ENCODE measurements around the gene RNFT2. TPM values are rescaled to one million over a fixed set of nuclear protein-coding genes. Genes with fewer than 3 reads are reported as not detected.

Gene RNFT2
- polyA plus RNA-seq, 1 donor from 2014 or later, result 20.6 TPM

GRCh38 chr12:116734156-116734768, 3.9 kb upstream of the RNFT2 start:
- Histone ChIP-seq H3K9me3 (ENCODE audit: low read length) (no peaks in the 10 kb centered on the region), H3K27ac (ENCODE audit: low read length) (no peak overlapping the region), H3K27me3 (ENCODE audit: insufficient read depth, low read depth, low read length) (no peaks in the 10 kb centered on the region), H3K4me2 (ENCODE audit: low read length) (no peak overlapping the region), H2AFZ (ENCODE audit: low read depth, low read length) (no peak overlapping the region), H3K9ac (ENCODE audit: low read length) (no peak overlapping the region), H3K4me3 (ENCODE audit: low read length) (no peak overlapping the region), H4K20me1 (ENCODE audit: insufficient read depth) (no peaks in the 10 kb centered on the region), H3F3A (ENCODE audit: insufficient read depth, low read length, poor library complexity, severe bottlenecking) (no peaks in the 10 kb centered on the region), H3K79me2 (replicated peaks; ENCODE audit: insufficient read depth, low read length) (peaks cover 22% of the 10 kb centered on the region), H3K9me2 (ENCODE audit: insufficient read depth, low read length) (no peaks in the 10 kb centered on the region), H3K36me3 (ENCODE audit: insufficient read depth, low read length) (no peaks in the 10 kb centered on the region)
- TF ChIP-seq, protein P1, sequence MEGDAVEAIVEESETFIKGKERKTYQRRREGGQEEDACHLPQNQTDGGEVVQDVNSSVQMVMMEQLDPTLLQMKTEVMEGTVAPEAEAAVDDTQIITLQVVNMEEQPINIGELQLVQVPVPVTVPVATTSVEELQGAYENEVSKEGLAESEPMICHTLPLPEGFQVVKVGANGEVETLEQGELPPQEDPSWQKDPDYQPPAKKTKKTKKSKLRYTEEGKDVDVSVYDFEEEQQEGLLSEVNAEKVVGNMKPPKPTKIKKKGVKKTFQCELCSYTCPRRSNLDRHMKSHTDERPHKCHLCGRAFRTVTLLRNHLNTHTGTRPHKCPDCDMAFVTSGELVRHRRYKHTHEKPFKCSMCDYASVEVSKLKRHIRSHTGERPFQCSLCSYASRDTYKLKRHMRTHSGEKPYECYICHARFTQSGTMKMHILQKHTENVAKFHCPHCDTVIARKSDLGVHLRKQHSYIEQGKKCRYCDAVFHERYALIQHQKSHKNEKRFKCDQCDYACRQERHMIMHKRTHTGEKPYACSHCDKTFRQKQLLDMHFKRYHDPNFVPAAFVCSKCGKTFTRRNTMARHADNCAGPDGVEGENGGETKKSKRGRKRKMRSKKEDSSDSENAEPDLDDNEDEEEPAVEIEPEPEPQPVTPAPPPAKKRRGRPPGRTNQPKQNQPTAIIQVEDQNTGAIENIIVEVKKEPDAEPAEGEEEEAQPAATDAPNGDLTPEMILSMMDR (IDR thresholded peaks at IDR 0.05; ENCODE audit: poor library complexity, severe bottlenecking), result no peak
- TF ChIP-seq EP300 (conservative IDR thresholded peaks at IDR 0.05; ENCODE audit: poor library complexity, severe bottlenecking) (no peak), EZH2 (IDR thresholded peaks at IDR 0.05; ENCODE audit: borderline replicate concordance, insufficient read depth, low read length, poor library complexity, severe bottlenecking) (no peak), TAF1 (IDR thresholded peaks at IDR 0.05; ENCODE audit: low read depth) (no peak), SMC3 (conservative IDR thresholded peaks at IDR 0.05; ENCODE audit: poor library complexity) (no peak), RAD21 (conservative IDR thresholded peaks at IDR 0.05) (no peak), POLR2AphosphoS5 (IDR thresholded peaks at IDR 0.05) (no peak), MXI1 (conservative IDR thresholded peaks at IDR 0.05; ENCODE audit: poor library complexity, severe bottlenecking) (no peak)
- TF ChIP-seq, protein P2, sequence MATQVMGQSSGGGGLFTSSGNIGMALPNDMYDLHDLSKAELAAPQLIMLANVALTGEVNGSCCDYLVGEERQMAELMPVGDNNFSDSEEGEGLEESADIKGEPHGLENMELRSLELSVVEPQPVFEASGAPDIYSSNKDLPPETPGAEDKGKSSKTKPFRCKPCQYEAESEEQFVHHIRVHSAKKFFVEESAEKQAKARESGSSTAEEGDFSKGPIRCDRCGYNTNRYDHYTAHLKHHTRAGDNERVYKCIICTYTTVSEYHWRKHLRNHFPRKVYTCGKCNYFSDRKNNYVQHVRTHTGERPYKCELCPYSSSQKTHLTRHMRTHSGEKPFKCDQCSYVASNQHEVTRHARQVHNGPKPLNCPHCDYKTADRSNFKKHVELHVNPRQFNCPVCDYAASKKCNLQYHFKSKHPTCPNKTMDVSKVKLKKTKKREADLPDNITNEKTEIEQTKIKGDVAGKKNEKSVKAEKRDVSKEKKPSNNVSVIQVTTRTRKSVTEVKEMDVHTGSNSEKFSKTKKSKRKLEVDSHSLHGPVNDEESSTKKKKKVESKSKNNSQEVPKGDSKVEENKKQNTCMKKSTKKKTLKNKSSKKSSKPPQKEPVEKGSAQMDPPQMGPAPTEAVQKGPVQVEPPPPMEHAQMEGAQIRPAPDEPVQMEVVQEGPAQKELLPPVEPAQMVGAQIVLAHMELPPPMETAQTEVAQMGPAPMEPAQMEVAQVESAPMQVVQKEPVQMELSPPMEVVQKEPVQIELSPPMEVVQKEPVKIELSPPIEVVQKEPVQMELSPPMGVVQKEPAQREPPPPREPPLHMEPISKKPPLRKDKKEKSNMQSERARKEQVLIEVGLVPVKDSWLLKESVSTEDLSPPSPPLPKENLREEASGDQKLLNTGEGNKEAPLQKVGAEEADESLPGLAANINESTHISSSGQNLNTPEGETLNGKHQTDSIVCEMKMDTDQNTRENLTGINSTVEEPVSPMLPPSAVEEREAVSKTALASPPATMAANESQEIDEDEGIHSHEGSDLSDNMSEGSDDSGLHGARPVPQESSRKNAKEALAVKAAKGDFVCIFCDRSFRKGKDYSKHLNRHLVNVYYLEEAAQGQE (IDR thresholded peaks at IDR 0.05; ENCODE audit: borderline replicate concordance), result no peak

GRCh38 chr12:116735084-116735483, 3.0 kb upstream of the RNFT2 start:
- Histone ChIP-seq H4K20me1 (ENCODE audit: insufficient read depth) (no peaks in the 10 kb centered on the region), H3K79me2 (replicated peaks; ENCODE audit: insufficient read depth, low read length) (peaks cover 24% of the 10 kb centered on the region), H3K9me2 (ENCODE audit: insufficient read depth, low read length) (no peaks in the 10 kb centered on the region), H3K9me3 (ENCODE audit: low read length) (no peaks in the 10 kb centered on the region), H3K27ac (ENCODE audit: low read length) (no peak overlapping the region), H3K36me3 (ENCODE audit: insufficient read depth, low read length) (no peaks in the 10 kb centered on the region), H3F3A (ENCODE audit: insufficient read depth, low read length, poor library complexity, severe bottlenecking) (no peaks in the 10 kb centered on the region), H3K4me2 (ENCODE audit: low read length) (no peak overlapping the region), H3K27me3 (ENCODE audit: insufficient read depth, low read depth, low read length) (no peaks in the 10 kb centered on the region), H3K9ac (ENCODE audit: low read length) (no peak overlapping the region), H3K4me3 (ENCODE audit: low read length) (no peak overlapping the region), H2AFZ (ENCODE audit: low read depth, low read length) (no peak overlapping the region)
- TF ChIP-seq EZH2 (IDR thresholded peaks at IDR 0.05; ENCODE audit: borderline replicate concordance, insufficient read depth, low read length, poor library complexity, severe bottlenecking) (no peak), MXI1 (conservative IDR thresholded peaks at IDR 0.05; ENCODE audit: poor library complexity, severe bottlenecking) (no peak), TAF1 (IDR thresholded peaks at IDR 0.05; ENCODE audit: low read depth) (no peak), SMC3 (conservative IDR thresholded peaks at IDR 0.05; ENCODE audit: poor library complexity) (no peak), RAD21 (conservative IDR thresholded peaks at IDR 0.05) (no peak), EP300 (conservative IDR thresholded peaks at IDR 0.05; ENCODE audit: poor library complexity, severe bottlenecking) (no peak), POLR2AphosphoS5 (IDR thresholded peaks at IDR 0.05) (no peak)
- TF ChIP-seq, protein P2 (IDR thresholded peaks at IDR 0.05; ENCODE audit: borderline replicate concordance), result no peak
- TF ChIP-seq, protein P1 (IDR thresholded peaks at IDR 0.05; ENCODE audit: poor library complexity, severe bottlenecking), result no peak

Data from neural cell (in vitro differentiated cells).